Neural crest cell (in vitro differentiated cells): Measurements from ENCODE around the gene CYP27A1. TPM values are rescaled to one million over a fixed set of nuclear protein-coding genes. Genes with fewer than 3 reads are reported as not detected.

Source experiments
- DNase-seq: peaks from one replicate; pipeline ENCODE4 v3.0.0; 2021; ENCODE audit warnings: low read depth, mixed read lengths, low spot score
- H3K27ac Mint-ChIP-seq: one replicate; pipeline ENCODE4 v1.8.0; 2021; ENCODE audit warnings: mild to moderate bottlenecking, mixed read lengths; ENCODE audit not compliant: unreplicated experiment
- H3K27me3 Mint-ChIP-seq: 2 replicates; pipeline ENCODE4 v1.8.0; 2021; ENCODE audit warnings: low read depth, mild to moderate bottlenecking, mixed read lengths
- H3K36me3 Mint-ChIP-seq: 2 replicates; pipeline ENCODE4 v1.8.0; 2021; ENCODE audit warnings: low read depth, mild to moderate bottlenecking, mixed read lengths
- H3K4me1 Mint-ChIP-seq: 2 replicates; pipeline ENCODE4 v1.8.0; 2021; ENCODE audit warnings: mixed read lengths
- H3K4me3 Mint-ChIP-seq: one replicate; pipeline ENCODE4 v1.8.0; 2021; ENCODE audit warnings: mild to moderate bottlenecking, mixed read lengths
- H3K9me3 Mint-ChIP-seq: 2 replicates; pipeline ENCODE4 v1.8.0; 2021; ENCODE audit warnings: mixed read lengths
- CTCF ChIP-seq: fragments of 200-600 bp; sonication (generic); conservative IDR thresholded peaks from 2 replicates; pipeline ENCODE4 v1.5.0; 2021; ENCODE audit warnings: antibody characterized with exemption, mild to moderate bottlenecking
- total RNA-seq: library from RNA; stranded (reverse); gene quantifications from 2 replicates; pipeline ENCODE4 v1.2.1, GENCODE V29; 2021

Gene CYP27A1
- total RNA-seq, 1 donor from 2014 or later: 3.2 TPM

GRCh38 chr2:218849721-218850120 is 67.8 kb downstream of the CYP27A1 start:
- Mint-ChIP-seq H3K27me3 (peaks cover 59% of the 10 kb centered on the region), H3K36me3 (peaks cover 4% of the 10 kb centered on the region), H3K4me1 (no peaks in the 10 kb centered on the region), H3K27ac (no peak overlapping the region), H3K9me3 (peaks cover 5% of the 10 kb centered on the region), H3K4me3 (no peak overlapping the region)
- TF ChIP-seq CTCF: no peak
- DNase-seq: no peak

- Mint-ChIP-seq H3K36me3 (peaks cover 4% of the 10 kb centered on the region), H3K9me3 (peaks cover 5% of the 10 kb centered on the region)
- DNase-seq: no peak
Measured at GRCh38 chr2:218850796-218851195, 68.8 kb downstream of the CYP27A1 start.

GRCh38 chr2:218851286-218851685 is 69.3 kb downstream of the CYP27A1 start:
- peaks cover 4% of the 10 kb centered on the region for H3K36me3 Mint-ChIP-seq
- H3K4me3 Mint-ChIP-seq: no peak overlapping the region
- H3K4me1 Mint-ChIP-seq: no peaks in the 10 kb centered on the region
- peaks cover 73% of the 10 kb centered on the region for H3K27me3 Mint-ChIP-seq
- H3K9me3 Mint-ChIP-seq: peaks cover 5% of the 10 kb centered on the region
- no peak overlapping the region for H3K27ac Mint-ChIP-seq
- no peak for TF ChIP-seq CTCF
- DNase-seq: no peak

More at GRCh38 chr2:218850796-218851195, 68.8 kb downstream of the CYP27A1 start:
- Mint-ChIP-seq H3K27ac (no peak overlapping the region), H3K27me3 (peaks cover 68% of the 10 kb centered on the region), H3K4me3 (no peak overlapping the region), H3K4me1 (no peaks in the 10 kb centered on the region)
- TF ChIP-seq CTCF: no peak

GRCh38 chr2:218852911-218853667 is 71.1 kb downstream of the CYP27A1 start:
- TF ChIP-seq CTCF: peak; percentile 86
- peak; percentile 58 for DNase-seq
- Mint-ChIP-seq H3K4me1 (no peaks in the 10 kb centered on the region), H3K36me3 (no peaks in the 10 kb centered on the region), H3K27me3 (peaks cover 83% of the 10 kb centered on the region), H3K9me3 (no peaks in the 10 kb centered on the region), H3K4me3 (no peak overlapping the region), H3K27ac (peak overlapping the region; percentile 58)

DNA sequence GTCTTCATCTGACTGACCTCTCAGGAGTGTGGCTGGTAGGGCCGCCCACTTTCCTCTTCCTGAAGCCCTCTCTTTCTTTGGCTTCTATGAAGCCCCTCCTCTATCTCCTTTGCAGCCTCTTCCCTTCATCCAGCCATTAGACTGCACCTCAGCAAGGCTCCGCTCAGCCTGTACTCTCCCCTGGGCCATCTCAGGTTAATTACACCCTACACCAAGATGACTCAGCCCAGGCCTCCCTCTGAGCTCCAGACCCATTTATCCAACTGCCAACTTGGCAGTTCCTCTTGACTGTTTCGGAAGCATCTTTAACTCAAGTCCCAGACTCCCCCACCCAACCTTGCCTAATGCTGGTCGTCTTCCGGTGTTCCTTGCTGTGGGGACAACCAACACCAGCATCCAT is 71.8 kb downstream of the CYP27A1 start:
- no peak for DNase-seq
- no peak overlapping the region for H3K4me3 Mint-ChIP-seq
- no peaks in the 10 kb centered on the region for H3K4me1 Mint-ChIP-seq
- H3K27ac Mint-ChIP-seq: no peak overlapping the region
- no peak for TF ChIP-seq CTCF
- no peaks in the 10 kb centered on the region for H3K36me3 Mint-ChIP-seq
- peaks cover 86% of the 10 kb centered on the region for H3K27me3 Mint-ChIP-seq
- no peaks in the 10 kb centered on the region for H3K9me3 Mint-ChIP-seq
